GM23338 (cell line): ENCODE data around the gene FMNL1. TPM values are rescaled to one million over a fixed set of nuclear protein-coding genes. Genes with fewer than 3 reads are reported as not detected.

Experiments
- ATAC-seq: fragments of 200-7000 bp; cut with Tn5 transposase; 3 replicates; pipeline ENCODE4 v1.9.1; 2020
- DNase-seq: peaks from one replicate; pipeline ENCODE4 v3.0.0-alpha.2; 2015; ENCODE audit warnings: low spot score
- H2AFZ ChIP-seq: fragments of 200-600 bp; sonication (generic); 2 replicates; pipeline ENCODE4 v1.8.0; 2016; ENCODE audit warnings: antibody characterized with exemption, mild to moderate bottlenecking, moderate library complexity
- H3F3A ChIP-seq: fragments of 200-600 bp; sonication (generic); replicated peaks from 2 replicates; pipeline ENCODE4 v1.8.0; 2017; ENCODE audit warnings: antibody characterized with exemption, mixed run types, low read depth
- H3K27ac ChIP-seq: fragments of 200-600 bp; sonication (generic); 2 replicates; pipeline ENCODE4 v1.6.1; 2016; ENCODE audit warnings: low read depth
- H3K27me3 ChIP-seq: fragments of 200-600 bp; sonication (generic); 2 replicates; pipeline ENCODE4 v1.8.0; 2016; ENCODE audit warnings: mild to moderate bottlenecking, mixed run types, moderate library complexity; ENCODE audit not compliant: insufficient read depth
- H3K36me3 ChIP-seq: fragments of 200-600 bp; sonication (generic); 2 replicates; pipeline ENCODE4 v1.8.0; 2016; ENCODE audit warnings: mild to moderate bottlenecking; ENCODE audit not compliant: insufficient read depth
- H3K4me1 ChIP-seq: fragments of 200-600 bp; sonication (generic); 2 replicates; pipeline ENCODE4 v1.8.0; 2016; ENCODE audit warnings: mild to moderate bottlenecking, moderate library complexity; ENCODE audit not compliant: insufficient read depth
- H3K4me2 ChIP-seq: fragments of 200-600 bp; sonication (generic); 2 replicates; pipeline ENCODE4 v1.7.1; 2017; ENCODE audit warnings: mixed run types
- H3K4me3 ChIP-seq: fragments of 200-600 bp; sonication (generic); 2 replicates; pipeline ENCODE4 v1.6.1; 2016; ENCODE audit warnings: mixed run types
- H3K79me2 ChIP-seq: fragments of 200-600 bp; sonication (generic); replicated peaks from 2 replicates; pipeline ENCODE4 v1.8.0; 2017; ENCODE audit warnings: mild to moderate bottlenecking; ENCODE audit not compliant: insufficient read depth
- H3K9me2 ChIP-seq: fragments of 200-600 bp; sonication (generic); 2 replicates; pipeline ENCODE4 v1.8.0; 2017; ENCODE audit not compliant: insufficient read depth
- H4K20me1 ChIP-seq: fragments of 200-600 bp; sonication (generic); replicated peaks from 2 replicates; pipeline ENCODE4 v1.8.0; 2017; ENCODE audit warnings: mild to moderate bottlenecking; ENCODE audit not compliant: insufficient read depth
- H3K27ac Mint-ChIP-seq: 2 replicates; pipeline ENCODE4 v1.8.0; 2020; ENCODE audit warnings: inconsistent platforms, mild to moderate bottlenecking, moderate library complexity, mixed read lengths
- H3K27me3 Mint-ChIP-seq: 3 replicates; pipeline ENCODE4 v1.8.0; 2022; ENCODE audit warnings: low read depth, mild to moderate bottlenecking, moderate library complexity, mixed read lengths, inconsistent platforms; ENCODE audit not compliant: insufficient read depth, poor library complexity
- H3K36me3 Mint-ChIP-seq: 3 replicates; pipeline ENCODE4 v1.8.0; 2021; ENCODE audit warnings: low read depth, mild to moderate bottlenecking, inconsistent platforms, moderate library complexity, mixed read lengths
- H3K4me1 Mint-ChIP-seq: 3 replicates; pipeline ENCODE4 v1.8.0; 2020; ENCODE audit warnings: mild to moderate bottlenecking, inconsistent platforms, mixed read lengths
- H3K4me3 Mint-ChIP-seq: 3 replicates; pipeline ENCODE4 v1.8.0; 2021; ENCODE audit warnings: moderate library complexity, mild to moderate bottlenecking, inconsistent platforms, mixed read lengths
- H3K9me3 Mint-ChIP-seq: 3 replicates; pipeline ENCODE4 v1.8.0; 2020; ENCODE audit warnings: moderate library complexity, mild to moderate bottlenecking, inconsistent platforms, mixed read lengths
- CREB1 ChIP-seq: fragments of 250-450 bp; sonication (Bioruptor Pico); IDR thresholded peaks from 2 replicates; pipeline ENCODE4 v1.5.0; 2020; ENCODE audit warnings: low read depth, mild to moderate bottlenecking, moderate library complexity
- EZH2 ChIP-seq: fragments of 200-600 bp; sonication (generic); IDR thresholded peaks from one replicate; pipeline ENCODE4 v1.8.0; 2017; ENCODE audit warnings: antibody characterized with exemption, mild to moderate bottlenecking, low read depth; ENCODE audit not compliant: unreplicated experiment
- EZH2phosphoT487 ChIP-seq: fragments of 200-600 bp; sonication (generic); IDR thresholded peaks from one replicate; pipeline ENCODE4 v1.8.1; 2018; ENCODE audit warnings: antibody characterized with exemption; ENCODE audit not compliant: unreplicated experiment
- ZNF114 ChIP-seq: fragments of 250-450 bp; sonication (Bioruptor Pico); IDR thresholded peaks from 2 replicates; pipeline ENCODE4 v1.5.0; 2020; ENCODE audit warnings: mild to moderate bottlenecking, moderate library complexity
- ZNF331 ChIP-seq: fragments of 250-450 bp; sonication (Bioruptor Pico); IDR thresholded peaks from 2 replicates; pipeline ENCODE4 v1.5.0; 2020; ENCODE audit warnings: low read depth, mild to moderate bottlenecking, moderate library complexity
- polyA plus RNA-seq: library from polyadenylated mRNA; unstranded; fragments of >200 nt; fragmentation: Nextera tagmentation; extraction: Ambion mirVana; gene quantifications from 2 replicates; pipeline ENCODE4 v1.2.1, GENCODE V29; 2016
- total RNA-seq: library from RNA; depleted of rRNA; stranded (reverse); fragments of >200 nt; shearing (Covaris generic); gene quantifications from 2 replicates; pipeline ENCODE4 v1.2.3, GENCODE V29; 2014
- TF ChIP-seq, protein P1 (sequence below): IDR thresholded peaks from 2 replicates; pipeline ENCODE4 v1.6.1; 2016; ENCODE audit warnings: antibody characterized with exemption
- TF ChIP-seq, protein P2 (sequence below): IDR thresholded peaks from one replicate; pipeline ENCODE4 v1.6.1; 2018; ENCODE audit warnings: antibody characterized with exemption; ENCODE audit not compliant: unreplicated experiment

Gene FMNL1
- total and polyA plus RNA-seq, 2 experiments from 2014 or later, result 6.6 to 9.3 TPM

DNA sequence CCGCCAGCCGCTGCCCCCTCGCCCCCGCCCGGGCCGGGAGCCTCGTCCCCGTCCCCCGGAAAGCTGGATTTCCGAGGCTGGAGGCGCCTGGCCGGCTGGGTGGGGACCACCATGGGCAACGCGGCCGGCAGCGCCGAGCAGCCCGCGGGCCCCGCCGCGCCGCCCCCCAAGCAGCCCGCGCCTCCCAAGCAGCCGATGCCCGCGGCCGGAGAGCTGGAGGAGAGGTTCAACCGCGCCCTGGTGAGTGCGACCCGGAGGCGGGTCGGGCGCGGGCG lies 266 bp downstream of the FMNL1 start:
- no peaks in the 10 kb centered on the region for H3K79me2 ChIP-seq
- H3K27me3 Mint-ChIP-seq, result peaks cover 52% of the 10 kb centered on the region
- peak overlapping the region; percentile 85 for H3K4me3 ChIP-seq
- no peak for TF ChIP-seq ZNF331
- no peak for TF ChIP-seq ZNF114 (CRISPR knock-in tag)
- H3K27ac ChIP-seq, result no peak overlapping the region
- H3K9me2 ChIP-seq, result no peaks in the 10 kb centered on the region
- peak overlapping the region; percentile 99 for H3K4me2 ChIP-seq
- H3K4me3 Mint-ChIP-seq, result no peak overlapping the region; the same call in 2 of the 3 replicates
- H3K36me3 ChIP-seq, result no peaks in the 10 kb centered on the region
- H3K27me3 ChIP-seq, result peaks cover 46% of the 10 kb centered on the region
- peaks cover 31% of the 10 kb centered on the region for H3K4me1 Mint-ChIP-seq
- H3K9me3 Mint-ChIP-seq, result no peaks in the 10 kb centered on the region; the same call in 2 of the 3 replicates
- no peaks in the 10 kb centered on the region for H4K20me1 ChIP-seq
- no peaks in the 10 kb centered on the region for H3F3A ChIP-seq
- DNase-seq (no peak), ATAC-seq (peak; percentile 6; the same call in 1 of the 3 replicates)
- peak overlapping the region; percentile 98; the same call in 1 of the 2 replicates for H2AFZ ChIP-seq
- H3K36me3 Mint-ChIP-seq, result no peaks in the 10 kb centered on the region
- peaks cover 18% of the 10 kb centered on the region; the same call in 1 of the 2 replicates for H3K4me1 ChIP-seq
- no peak overlapping the region for H3K27ac Mint-ChIP-seq

DNA sequence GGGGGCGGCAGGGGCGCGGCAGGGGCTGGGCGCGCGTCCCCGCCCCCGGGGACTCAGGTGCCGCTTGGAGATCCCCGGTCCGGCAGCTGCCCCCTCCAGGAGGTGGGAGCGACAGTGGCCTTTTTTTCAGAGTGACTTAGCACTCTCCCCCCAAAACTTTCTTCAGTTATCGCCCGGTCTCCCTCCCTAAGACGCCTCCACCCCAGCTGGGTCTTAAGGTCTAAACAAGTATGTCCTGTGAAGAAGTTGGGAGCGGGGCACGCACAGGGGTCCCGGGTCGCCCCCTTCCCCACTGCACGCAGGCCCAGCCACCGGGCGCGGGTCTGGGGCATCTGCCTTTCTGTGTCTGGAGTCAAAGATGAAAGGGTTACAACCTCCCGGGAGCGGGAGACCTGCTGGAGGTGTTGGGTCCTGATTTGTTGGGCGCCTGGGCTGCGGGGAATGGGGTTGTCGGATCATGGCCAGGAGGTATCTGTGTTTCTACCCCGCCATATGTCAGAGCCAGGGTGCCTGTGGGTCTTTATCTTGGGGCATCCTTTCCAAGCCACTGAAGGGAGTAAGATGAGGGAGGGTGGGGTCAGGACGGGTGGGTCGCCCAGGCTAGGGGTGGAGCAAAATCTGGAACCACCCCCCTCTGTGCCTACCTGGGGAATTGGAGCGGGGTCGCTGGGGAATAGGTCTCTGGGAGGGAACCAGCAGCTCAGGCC lies 757 bp downstream of the FMNL1 start:
- peaks cover 31% of the 10 kb centered on the region for H3K4me1 Mint-ChIP-seq
- no peak overlapping the region for H3K27ac Mint-ChIP-seq
- ATAC-seq (peak; percentile 32), DNase-seq (peak; percentile 73)
- no peaks in the 10 kb centered on the region; the same call in 2 of the 3 replicates for H3K9me3 Mint-ChIP-seq
- no peaks in the 10 kb centered on the region for H3F3A ChIP-seq
- no peaks in the 10 kb centered on the region for H3K36me3 Mint-ChIP-seq
- peak overlapping the region; percentile 99 for H3K4me2 ChIP-seq
- H3K27me3 ChIP-seq, result peaks cover 46% of the 10 kb centered on the region
- peak overlapping the region; percentile 85 for H3K4me3 ChIP-seq
- H3K27ac ChIP-seq, result no peak overlapping the region
- H3K79me2 ChIP-seq, result no peaks in the 10 kb centered on the region
- no peaks in the 10 kb centered on the region for H3K9me2 ChIP-seq
- no peak for TF ChIP-seq CREB1 (CRISPR knock-in tag)
- TF ChIP-seq EZH2, result peak; percentile 58
- peak overlapping the region; percentile 98 for H2AFZ ChIP-seq
- no peaks in the 10 kb centered on the region for H3K36me3 ChIP-seq
- H3K4me3 Mint-ChIP-seq, result peak overlapping the region; percentile 83
- H3K27me3 Mint-ChIP-seq, result peaks cover 54% of the 10 kb centered on the region
- peaks cover 18% of the 10 kb centered on the region; the same call in 1 of the 2 replicates for H3K4me1 ChIP-seq
- H4K20me1 ChIP-seq, result no peaks in the 10 kb centered on the region

DNA sequence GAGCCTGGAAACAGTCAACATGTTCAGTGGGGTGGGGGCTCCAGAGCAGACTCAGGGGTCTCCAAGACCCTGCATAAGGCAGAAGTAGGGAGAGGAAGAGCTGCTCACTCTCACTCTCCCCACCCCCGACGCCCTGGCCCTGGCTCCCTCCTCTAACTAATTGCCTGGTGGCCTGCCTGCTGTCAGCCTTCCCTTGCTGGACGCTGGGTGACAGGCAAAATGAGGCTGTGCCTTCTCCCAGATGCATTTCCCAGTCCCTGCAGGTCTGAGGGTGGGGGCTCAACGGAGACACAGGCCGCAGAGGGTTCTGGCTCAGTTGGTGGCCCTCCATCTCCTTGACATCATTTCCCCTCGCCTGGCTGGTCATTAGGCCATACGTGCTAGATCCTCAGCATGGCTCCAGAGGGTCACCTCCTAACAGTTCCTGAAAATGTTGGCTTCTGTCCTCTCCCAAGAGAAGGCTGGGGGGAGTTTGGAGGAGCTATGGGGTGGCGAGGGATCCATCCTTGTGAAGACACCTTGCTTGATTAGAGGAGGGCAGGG lies 1.4 kb downstream of the FMNL1 start:
- Mint-ChIP-seq H3K36me3 (no peaks in the 10 kb centered on the region), H3K4me1 (peaks cover 33% of the 10 kb centered on the region), H3K27me3 (peaks cover 53% of the 10 kb centered on the region), H3K4me3 (peak overlapping the region; percentile 83), H3K27ac (no peak overlapping the region), H3K9me3 (no peaks in the 10 kb centered on the region; the same call in 2 of the 3 replicates)
- no peak overlapping the region for H3K27ac ChIP-seq
- no peaks in the 10 kb centered on the region for H3F3A ChIP-seq
- peak overlapping the region; percentile 98; the same call in 1 of the 2 replicates for H2AFZ ChIP-seq
- peak overlapping the region; percentile 85; the same call in 1 of the 2 replicates for H3K4me3 ChIP-seq
- H4K20me1 ChIP-seq, result no peaks in the 10 kb centered on the region
- no peak for DNase-seq
- no peak; the same call in 2 of the 3 replicates for ATAC-seq
- peaks cover 18% of the 10 kb centered on the region; the same call in 1 of the 2 replicates for H3K4me1 ChIP-seq
- peaks cover 46% of the 10 kb centered on the region for H3K27me3 ChIP-seq
- no peaks in the 10 kb centered on the region for H3K79me2 ChIP-seq
- no peaks in the 10 kb centered on the region for H3K9me2 ChIP-seq
- H3K4me2 ChIP-seq, result peak overlapping the region; percentile 99
- no peaks in the 10 kb centered on the region for H3K36me3 ChIP-seq
- TF ChIP-seq, protein P1, sequence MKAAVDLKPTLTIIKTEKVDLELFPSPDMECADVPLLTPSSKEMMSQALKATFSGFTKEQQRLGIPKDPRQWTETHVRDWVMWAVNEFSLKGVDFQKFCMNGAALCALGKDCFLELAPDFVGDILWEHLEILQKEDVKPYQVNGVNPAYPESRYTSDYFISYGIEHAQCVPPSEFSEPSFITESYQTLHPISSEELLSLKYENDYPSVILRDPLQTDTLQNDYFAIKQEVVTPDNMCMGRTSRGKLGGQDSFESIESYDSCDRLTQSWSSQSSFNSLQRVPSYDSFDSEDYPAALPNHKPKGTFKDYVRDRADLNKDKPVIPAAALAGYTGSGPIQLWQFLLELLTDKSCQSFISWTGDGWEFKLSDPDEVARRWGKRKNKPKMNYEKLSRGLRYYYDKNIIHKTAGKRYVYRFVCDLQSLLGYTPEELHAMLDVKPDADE, result no peak
- TF ChIP-seq, protein P2, sequence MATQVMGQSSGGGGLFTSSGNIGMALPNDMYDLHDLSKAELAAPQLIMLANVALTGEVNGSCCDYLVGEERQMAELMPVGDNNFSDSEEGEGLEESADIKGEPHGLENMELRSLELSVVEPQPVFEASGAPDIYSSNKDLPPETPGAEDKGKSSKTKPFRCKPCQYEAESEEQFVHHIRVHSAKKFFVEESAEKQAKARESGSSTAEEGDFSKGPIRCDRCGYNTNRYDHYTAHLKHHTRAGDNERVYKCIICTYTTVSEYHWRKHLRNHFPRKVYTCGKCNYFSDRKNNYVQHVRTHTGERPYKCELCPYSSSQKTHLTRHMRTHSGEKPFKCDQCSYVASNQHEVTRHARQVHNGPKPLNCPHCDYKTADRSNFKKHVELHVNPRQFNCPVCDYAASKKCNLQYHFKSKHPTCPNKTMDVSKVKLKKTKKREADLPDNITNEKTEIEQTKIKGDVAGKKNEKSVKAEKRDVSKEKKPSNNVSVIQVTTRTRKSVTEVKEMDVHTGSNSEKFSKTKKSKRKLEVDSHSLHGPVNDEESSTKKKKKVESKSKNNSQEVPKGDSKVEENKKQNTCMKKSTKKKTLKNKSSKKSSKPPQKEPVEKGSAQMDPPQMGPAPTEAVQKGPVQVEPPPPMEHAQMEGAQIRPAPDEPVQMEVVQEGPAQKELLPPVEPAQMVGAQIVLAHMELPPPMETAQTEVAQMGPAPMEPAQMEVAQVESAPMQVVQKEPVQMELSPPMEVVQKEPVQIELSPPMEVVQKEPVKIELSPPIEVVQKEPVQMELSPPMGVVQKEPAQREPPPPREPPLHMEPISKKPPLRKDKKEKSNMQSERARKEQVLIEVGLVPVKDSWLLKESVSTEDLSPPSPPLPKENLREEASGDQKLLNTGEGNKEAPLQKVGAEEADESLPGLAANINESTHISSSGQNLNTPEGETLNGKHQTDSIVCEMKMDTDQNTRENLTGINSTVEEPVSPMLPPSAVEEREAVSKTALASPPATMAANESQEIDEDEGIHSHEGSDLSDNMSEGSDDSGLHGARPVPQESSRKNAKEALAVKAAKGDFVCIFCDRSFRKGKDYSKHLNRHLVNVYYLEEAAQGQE, result no peak
- no peak for TF ChIP-seq EZH2phosphoT487
- TF ChIP-seq ZNF331, result no peak
- no peak for TF ChIP-seq ZNF114 (CRISPR knock-in tag)
